ENCODE measurements around the gene CREB5. TPM values are rescaled to one million over a fixed set of nuclear protein-coding genes. Genes with fewer than 3 reads are reported as not detected.

The CREB5 gene
- total RNA-seq, 4 donors from 2014 or later: 11.9 to 25.3 (median 14.4) TPM

DNA sequence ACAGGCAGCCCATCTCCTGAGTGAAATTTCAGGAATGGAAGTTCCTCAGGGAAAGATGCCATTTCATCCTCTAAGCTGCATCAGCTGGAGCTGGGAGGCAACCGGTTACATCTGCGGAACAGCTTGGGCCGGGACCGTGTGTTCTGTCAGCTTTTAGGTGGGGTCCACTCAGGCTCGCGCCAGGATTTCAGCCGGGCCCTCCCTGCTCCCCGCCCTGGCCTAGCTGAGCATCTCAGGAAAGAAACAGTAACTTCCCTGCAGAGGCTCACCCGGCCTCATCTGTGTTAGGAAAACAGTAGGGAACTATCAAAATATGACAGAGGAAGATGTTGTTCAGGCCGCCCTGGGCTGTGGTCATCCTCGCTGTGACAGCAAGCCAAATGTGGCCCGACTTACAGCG lies 435.4 kb downstream of the CREB5 start:
- TF ChIP-seq, protein P1, sequence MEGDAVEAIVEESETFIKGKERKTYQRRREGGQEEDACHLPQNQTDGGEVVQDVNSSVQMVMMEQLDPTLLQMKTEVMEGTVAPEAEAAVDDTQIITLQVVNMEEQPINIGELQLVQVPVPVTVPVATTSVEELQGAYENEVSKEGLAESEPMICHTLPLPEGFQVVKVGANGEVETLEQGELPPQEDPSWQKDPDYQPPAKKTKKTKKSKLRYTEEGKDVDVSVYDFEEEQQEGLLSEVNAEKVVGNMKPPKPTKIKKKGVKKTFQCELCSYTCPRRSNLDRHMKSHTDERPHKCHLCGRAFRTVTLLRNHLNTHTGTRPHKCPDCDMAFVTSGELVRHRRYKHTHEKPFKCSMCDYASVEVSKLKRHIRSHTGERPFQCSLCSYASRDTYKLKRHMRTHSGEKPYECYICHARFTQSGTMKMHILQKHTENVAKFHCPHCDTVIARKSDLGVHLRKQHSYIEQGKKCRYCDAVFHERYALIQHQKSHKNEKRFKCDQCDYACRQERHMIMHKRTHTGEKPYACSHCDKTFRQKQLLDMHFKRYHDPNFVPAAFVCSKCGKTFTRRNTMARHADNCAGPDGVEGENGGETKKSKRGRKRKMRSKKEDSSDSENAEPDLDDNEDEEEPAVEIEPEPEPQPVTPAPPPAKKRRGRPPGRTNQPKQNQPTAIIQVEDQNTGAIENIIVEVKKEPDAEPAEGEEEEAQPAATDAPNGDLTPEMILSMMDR (IDR thresholded peaks at IDR 0.05; ENCODE audit: low read depth): no peak

DNA sequence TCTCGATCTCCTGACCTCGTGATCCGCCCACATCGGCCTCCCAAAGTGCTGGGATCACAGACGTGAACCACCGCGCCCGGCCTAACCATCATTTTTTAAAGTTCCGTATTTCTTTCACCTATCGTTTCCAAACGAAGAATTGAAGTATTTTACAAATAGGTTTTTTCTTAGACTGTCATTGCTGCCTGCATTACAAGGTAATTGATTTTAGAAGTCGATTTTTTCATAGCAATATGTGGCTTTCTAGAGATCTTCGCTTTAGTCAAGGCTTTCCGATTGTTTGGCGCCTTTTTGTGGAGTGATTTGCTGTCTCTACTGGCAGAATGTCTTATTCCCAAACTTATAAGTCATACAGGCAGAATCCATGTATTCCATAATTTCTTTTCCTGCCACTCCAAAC lies 436.6 kb downstream of the CREB5 start:
- TF ChIP-seq, protein P1 (IDR thresholded peaks at IDR 0.05; ENCODE audit: low read depth): no peak

DNA sequence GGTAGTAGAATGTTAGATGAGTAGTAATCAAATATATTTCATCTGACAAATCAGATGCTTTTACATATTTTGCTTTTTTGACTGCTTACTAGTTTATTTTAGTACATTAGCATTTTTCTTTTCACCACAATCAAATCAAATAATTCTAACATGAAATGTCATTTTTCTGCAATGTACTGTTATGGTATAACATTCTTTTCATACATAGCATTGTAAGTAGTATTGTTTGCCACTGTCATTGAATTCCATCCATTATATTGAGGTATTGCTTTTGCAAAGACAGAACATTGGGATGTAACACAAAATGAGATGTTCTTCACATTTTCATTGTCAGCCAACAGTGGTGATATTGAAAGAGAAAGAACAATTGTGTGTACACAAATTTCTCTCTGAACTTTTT lies 438.4 kb downstream of the CREB5 start:
- TF ChIP-seq, protein P1 (IDR thresholded peaks at IDR 0.05; ENCODE audit: low read depth): no peak

DNA sequence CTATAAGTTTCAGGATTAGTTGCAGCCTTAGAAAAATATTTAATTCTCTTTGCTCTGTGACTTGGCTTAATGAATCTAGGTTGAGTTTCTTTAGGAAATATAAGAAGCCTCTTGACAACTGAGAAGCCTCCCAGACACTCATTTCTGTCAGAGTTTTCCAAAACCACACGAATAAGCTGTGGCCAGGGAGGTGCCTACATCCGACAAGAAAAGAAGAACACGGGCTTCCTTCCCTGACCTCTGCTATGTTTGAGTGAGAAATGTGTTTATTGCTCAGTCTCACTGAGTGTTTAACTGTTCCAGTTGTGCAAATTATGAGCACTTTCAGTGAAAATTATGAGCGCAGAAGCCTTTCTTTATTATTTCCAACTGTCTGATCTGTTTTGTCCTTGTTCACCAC lies 440.8 kb downstream of the CREB5 start:
- TF ChIP-seq, protein P1 (IDR thresholded peaks at IDR 0.05; ENCODE audit: low read depth): no peak

DNA sequence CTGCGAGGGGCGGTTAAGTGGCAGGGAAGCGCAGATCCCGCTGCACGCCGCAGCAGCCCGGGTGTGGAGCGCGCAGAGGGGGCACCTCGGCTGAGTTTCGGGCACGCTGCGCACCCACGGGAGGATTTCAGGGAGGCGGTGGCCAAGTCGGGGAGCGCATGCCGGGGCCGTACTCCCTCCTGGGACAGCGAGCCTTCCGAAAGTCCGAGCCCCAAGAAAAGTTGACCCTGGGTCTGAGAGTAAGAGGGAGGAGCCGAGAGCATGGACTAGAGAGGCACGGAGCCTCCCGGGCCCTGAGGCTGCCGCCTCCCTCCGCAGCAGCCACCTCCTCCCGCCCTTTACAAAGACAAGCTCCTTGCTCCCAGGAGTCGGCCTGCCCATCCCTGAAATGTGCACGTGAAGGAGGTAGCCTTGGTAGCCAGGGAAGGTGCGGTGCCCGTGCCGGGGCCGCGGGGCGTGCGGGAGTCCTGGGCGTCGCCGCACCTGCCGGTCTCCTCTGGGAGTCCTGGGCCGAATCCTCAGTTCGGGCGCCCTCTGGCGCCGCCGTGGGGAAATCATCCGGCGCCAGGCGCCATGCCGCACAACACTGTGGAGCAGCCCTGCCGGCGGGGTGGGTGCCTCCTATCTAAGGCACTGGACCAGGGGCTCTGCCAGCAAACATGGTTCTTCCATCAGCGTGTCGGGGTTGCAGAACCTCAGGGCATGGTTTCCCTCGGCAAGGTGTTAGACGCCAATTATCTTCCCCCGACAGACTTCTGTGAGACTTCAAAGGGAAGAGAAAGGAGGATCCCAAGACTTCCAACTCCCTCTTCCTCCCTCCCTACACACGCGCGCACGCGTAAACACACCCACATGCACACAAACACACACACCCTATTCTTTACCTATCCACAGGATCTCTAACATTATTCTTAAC lies 441.8 kb downstream of the CREB5 start:
- TF ChIP-seq, protein P1 (IDR thresholded peaks at IDR 0.05; ENCODE audit: low read depth): no peak

DNA sequence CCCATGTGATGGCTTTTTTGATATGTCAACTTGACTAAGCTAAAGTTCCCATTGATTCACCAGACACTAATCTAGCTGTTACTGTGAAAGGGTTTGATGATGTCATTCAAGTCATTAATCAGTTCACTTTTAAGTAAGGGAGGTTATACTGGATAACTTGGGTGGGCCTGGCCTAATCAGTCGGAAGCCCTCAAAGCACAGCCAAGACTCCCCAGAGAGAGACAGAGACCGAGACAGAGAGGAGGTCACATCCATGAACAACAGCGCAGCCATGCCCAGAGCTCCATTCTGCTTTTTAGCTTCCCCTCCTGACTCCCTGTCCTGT lies 442.4 kb downstream of the CREB5 start:
- TF ChIP-seq, protein P1 (IDR thresholded peaks at IDR 0.05; ENCODE audit: low read depth): no peak

DNA sequence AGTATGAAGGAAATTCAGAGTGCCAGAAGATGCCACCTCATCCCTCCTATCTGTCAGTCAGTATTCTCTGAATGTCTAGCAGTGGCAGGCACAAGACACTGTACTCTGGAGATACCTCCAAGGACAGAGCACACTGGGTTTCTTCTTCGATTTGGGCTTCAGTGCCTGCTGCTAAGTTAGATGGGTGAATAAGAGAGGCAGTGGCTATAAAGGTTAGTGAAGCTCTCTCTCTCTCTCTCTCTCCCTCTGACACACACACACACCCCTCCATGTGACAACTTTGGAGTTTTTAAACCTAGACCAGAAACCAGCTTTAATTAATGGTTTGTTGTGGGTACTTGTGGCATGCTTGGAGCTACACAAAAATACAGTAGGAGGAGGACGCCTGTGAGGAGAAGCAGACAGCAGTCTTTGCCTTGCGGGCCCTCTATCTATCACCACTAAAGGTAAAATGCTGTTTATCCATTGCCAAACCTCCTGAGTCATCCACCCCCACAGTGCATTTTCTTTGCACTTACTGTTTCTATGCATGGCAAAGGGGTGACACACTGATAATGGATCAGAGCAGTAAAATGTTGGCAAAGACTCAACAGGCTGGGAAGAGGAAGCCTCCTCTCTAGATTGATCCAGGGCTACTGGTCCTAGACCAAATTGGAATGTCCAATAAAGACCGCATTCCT lies 443.4 kb downstream of the CREB5 start:
- TF ChIP-seq, protein P1 (IDR thresholded peaks at IDR 0.05; ENCODE audit: low read depth): no peak

Data from subcutaneous adipose tissue (tissue), 4 donors.